OCI-LY1 (cell line): ENCODE measurements around the gene SMARCC1.

Experiments
- CTCF ChIP-seq: fragments of 200-600 bp; sonication (generic), shearing (Covaris generic); IDR thresholded peaks from 2 replicates; pipeline ENCODE4 v1.5.1; 2017; ENCODE audit warnings: mild to moderate bottlenecking, antibody characterized with exemption, low read length, moderate library complexity, mixed read lengths
- EZH2 ChIP-seq: fragments of 200-600 bp; sonication (generic), shearing (Covaris generic); IDR thresholded peaks from 2 replicates; pipeline ENCODE4 v1.8.0; 2017; ENCODE audit warnings: borderline replicate concordance, mixed run types, mild to moderate bottlenecking, antibody characterized with exemption, low read length, moderate library complexity, mixed read lengths

- TF ChIP-seq CTCF (no peak), EZH2 (no peak)
Measured at GRCh38 chr3:47573190-47574172, 208.2 kb downstream of the SMARCC1 start.
